ENCODE data around the gene IL34.

DNA sequence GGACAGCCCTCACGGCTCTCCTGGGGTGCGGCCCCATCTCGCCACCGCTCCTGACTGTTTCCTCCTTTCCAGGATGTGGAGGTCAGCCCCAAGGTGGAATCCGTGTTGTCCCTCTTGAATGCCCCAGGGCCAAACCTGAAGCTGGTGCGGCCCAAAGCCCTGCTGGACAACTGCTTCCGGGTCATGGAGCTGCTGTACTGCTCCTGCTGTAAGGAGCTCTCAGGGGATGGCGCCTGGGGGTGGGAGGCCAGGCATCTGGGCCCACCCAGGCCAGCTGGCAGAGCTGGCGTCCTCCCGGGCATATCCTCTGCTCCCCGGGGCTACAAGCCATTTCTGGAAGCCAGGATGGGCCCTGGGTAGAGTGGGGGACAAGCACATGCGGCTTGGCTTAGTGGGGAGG, 13.2 kb downstream of the IL34 start:
- no peak for TF ChIP-seq ZZZ3 (CRISPR knock-in tag; IDR thresholded peaks at IDR 0.05; ENCODE audit: borderline replicate concordance)
- no peak for TF ChIP-seq ZEB1 (IDR thresholded peaks at IDR 0.05; ENCODE audit: insufficient replicate concordance, low read depth)
- TF ChIP-seq HNF4A (CRISPR knock-in tag; IDR thresholded peaks at IDR 0.05): no peak
- TF ChIP-seq, protein P1, sequence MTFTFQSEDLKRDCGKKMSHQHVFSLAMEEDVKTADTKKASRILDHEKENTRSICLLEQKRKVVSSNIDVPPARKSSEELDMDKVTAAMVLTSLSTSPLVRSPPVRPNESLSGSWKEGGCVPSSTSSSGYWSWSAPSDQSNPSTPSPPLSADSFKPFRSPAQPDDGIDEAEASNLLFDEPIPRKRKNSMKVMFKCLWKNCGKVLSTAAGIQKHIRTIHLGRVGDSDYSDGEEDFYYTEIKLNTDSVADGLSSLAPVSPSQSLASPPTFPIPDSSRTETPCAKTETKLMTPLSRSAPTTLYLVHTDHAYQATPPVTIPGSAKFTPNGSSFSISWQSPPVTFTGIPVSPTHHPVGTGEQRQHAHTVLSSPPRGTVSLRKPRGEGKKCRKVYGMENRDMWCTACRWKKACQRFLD (CRISPR knock-in tag; IDR thresholded peaks at IDR 0.05; ENCODE audit: borderline replicate concordance): no peak
- TF ChIP-seq SMARCE1 (IDR thresholded peaks at IDR 0.05; ENCODE audit: borderline replicate concordance): no peak
